Kasumi-1 (cell line): ENCODE results near the gene LNX2.

ENCODE experiments used
- DNase-seq, 2 experiments: peaks; one replicate each; lab custom pipeline; 2025; lab: John Stamatoyannopoulos, UW

Gene LNX2

GRCh38 chr13:27504128-27504867, 116.0 kb downstream of the LNX2 start:
- no peak for DNase-seq

- no peak for DNase-seq
Observed at GRCh38 chr13:27500806-27501534, 119.4 kb downstream of the LNX2 start.

DNA sequence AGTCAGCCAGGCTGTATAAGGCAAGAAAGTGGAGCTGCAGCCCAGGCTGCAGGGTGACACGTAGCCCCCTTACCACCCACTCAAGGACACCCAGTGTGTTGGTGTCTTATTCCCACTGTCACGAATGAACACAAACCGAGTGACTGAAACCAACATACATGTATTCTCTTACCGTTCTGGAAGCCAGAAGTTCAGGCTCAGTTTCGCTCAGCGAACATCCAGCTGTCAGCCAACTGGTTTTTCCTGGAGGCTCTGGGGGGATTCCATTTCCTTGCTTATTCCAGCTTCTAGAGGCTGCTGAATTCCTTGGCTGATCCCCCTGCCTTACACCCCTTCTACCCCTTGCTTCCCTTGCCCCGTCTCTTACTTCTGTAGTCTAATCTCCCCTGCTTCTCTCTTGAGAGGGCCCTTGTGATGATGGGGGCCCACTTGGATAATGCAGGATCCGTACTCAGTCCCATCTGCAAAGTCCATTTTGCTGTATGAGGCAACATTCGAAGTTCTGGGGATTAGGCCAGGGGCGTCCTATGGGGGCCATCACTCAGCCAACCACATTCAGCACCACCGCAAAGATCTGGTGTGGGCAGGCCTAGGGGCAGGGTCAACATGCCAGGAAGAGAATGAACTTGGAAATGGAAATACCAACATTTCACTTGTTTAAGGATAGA, 122.6 kb downstream of the LNX2 start:
- no peak for DNase-seq

GRCh38 chr13:27496536-27497273, 123.6 kb downstream of the LNX2 start:
- no peak for DNase-seq

DNA sequence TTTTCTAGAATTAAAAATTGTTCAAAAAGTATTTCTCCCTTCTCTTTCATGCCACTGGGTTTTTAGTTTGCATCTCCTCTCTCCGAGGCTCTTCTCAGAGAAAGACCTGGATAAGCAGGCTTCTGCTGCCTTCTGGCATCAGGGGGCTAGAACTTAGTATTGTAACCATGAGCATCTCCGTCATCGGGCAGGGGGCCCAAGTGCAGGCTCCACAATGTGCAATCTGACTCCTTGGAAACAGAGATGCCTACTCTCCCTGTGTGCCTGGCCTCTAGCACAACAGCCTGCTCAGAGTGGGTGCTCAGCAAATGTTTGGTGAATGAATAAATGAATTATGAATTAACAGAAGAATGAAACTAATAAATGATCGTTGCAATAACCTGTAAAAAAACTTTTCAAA, 124.3 kb downstream of the LNX2 start:
- DNase-seq = no peak
